HepG2 (cell line): Measurements from ENCODE around the gene IQSEC1. TPM values are rescaled to one million over a fixed set of nuclear protein-coding genes. Genes with fewer than 3 reads are reported as not detected.

Experiments used
- ARHGAP35 ChIP-seq: sonication (generic); formaldehyde crosslinking; IDR thresholded peaks from 2 replicates; pipeline ENCODE4 v1.9.0; 2022; ENCODE audit warnings: mild to moderate bottlenecking, inconsistent platforms, moderate library complexity, missing genetic modification reagents, borderline replicate concordance
- ATAD3A ChIP-seq: sonication (generic); formaldehyde crosslinking; IDR thresholded peaks from 2 replicates; pipeline ENCODE4 v1.4.0; 2020; ENCODE audit warnings: missing genetic modification reagents
- ATF2 ChIP-seq: sonication (generic); formaldehyde crosslinking; IDR thresholded peaks from 2 replicates; pipeline ENCODE4 v1.4.0; 2020; ENCODE audit warnings: missing genetic modification reagents
- ATF3 ChIP-seq: sonication (generic); formaldehyde crosslinking; IDR thresholded peaks from 2 replicates; pipeline ENCODE4 v1.4.0; 2020; ENCODE audit warnings: missing genetic modification reagents
- ELF1 ChIP-seq: sonication (generic); formaldehyde crosslinking; IDR thresholded peaks from 2 replicates; pipeline ENCODE4 v1.4.0; 2020; ENCODE audit warnings: missing genetic modification reagents
- EZH2 ChIP-seq: conservative IDR thresholded peaks from 2 replicates; pipeline ENCODE4 v1.6.1; 2012; ENCODE audit warnings: mild to moderate bottlenecking, low read depth, low read length, moderate library complexity
- IRF2 ChIP-seq: IDR thresholded peaks from 2 replicates; pipeline ENCODE4 v1.6.1; 2018; ENCODE audit warnings: missing genetic modification reagents, missing compliant biosample characterization
- KLF15 ChIP-seq: sonication (generic); formaldehyde crosslinking; IDR thresholded peaks from 2 replicates; pipeline ENCODE4 v1.8.1; 2023; ENCODE audit warnings: borderline replicate concordance, mild to moderate bottlenecking, inconsistent platforms, missing genetic modification reagents, mixed read lengths
- KMT2A ChIP-seq: sonication (generic); formaldehyde crosslinking; IDR thresholded peaks from 2 replicates; pipeline ENCODE4 v1.4.0; 2020; ENCODE audit warnings: missing genetic modification reagents
- MAZ ChIP-seq, 2 experiments: sonication (generic) in 1 of 2; formaldehyde crosslinking in 1 of 2; IDR thresholded peaks; 2 replicates each; pipeline versions ENCODE4 v1.5.0 to v1.6.1; 2012 to 2020; ENCODE audit warnings: low read depth in 2 of 2, mild to moderate bottlenecking in 2 of 2, borderline replicate concordance in 1 of 2, improper control_type of control experiment in 1 of 2, low read length in 1 of 2, missing genetic modification reagents in 1 of 2, moderate library complexity in 1 of 2
- NCOA1 ChIP-seq: sonication (generic); formaldehyde crosslinking; IDR thresholded peaks from 2 replicates; pipeline ENCODE4 v1.9.0; 2021; ENCODE audit warnings: missing genetic modification reagents
- NPAS2 ChIP-seq: sonication (generic); formaldehyde crosslinking; IDR thresholded peaks from 2 replicates; pipeline ENCODE4 v1.8.0; 2022; ENCODE audit warnings: mild to moderate bottlenecking, missing genetic modification reagents, borderline replicate concordance
- NR2F1 ChIP-seq, 2 experiments: fragments of 450-650 bp in 1 of 2; formaldehyde crosslinking in 1 of 2; IDR thresholded peaks; 2 replicates each; pipeline versions ENCODE4 v1.5.0 to v1.6.1; 2016 to 2020; ENCODE audit warnings: mild to moderate bottlenecking in 1 of 2, missing compliant biosample characterization in 1 of 2, missing genetic modification reagents in 1 of 2, moderate library complexity in 1 of 2
- ONECUT2 ChIP-seq: sonication (generic); formaldehyde crosslinking; IDR thresholded peaks from 2 replicates; pipeline ENCODE4 v1.4.0; 2020; ENCODE audit warnings: missing genetic modification reagents
- SIN3A ChIP-seq: IDR thresholded peaks from 2 replicates; pipeline ENCODE4 v1.6.1; 2011; ENCODE audit warnings: low read depth, mild to moderate bottlenecking, control low read depth, low read length, borderline replicate concordance
- UBTF ChIP-seq: sonication (generic); formaldehyde crosslinking; IDR thresholded peaks from 2 replicates; pipeline ENCODE4 v1.4.0; 2020; ENCODE audit warnings: mild to moderate bottlenecking, missing genetic modification reagents
- YEATS2 ChIP-seq: sonication (generic); formaldehyde crosslinking; IDR thresholded peaks from 2 replicates; pipeline ENCODE4 v1.4.0; 2020; ENCODE audit warnings: missing genetic modification reagents, borderline replicate concordance
- ZBTB26 ChIP-seq: IDR thresholded peaks from 2 replicates; pipeline ENCODE4 v1.6.1; 2016; ENCODE audit warnings: missing compliant biosample characterization, missing genetic modification reagents, borderline replicate concordance
- ZBTB8A ChIP-seq: sonication (generic); formaldehyde crosslinking; IDR thresholded peaks from 2 replicates; pipeline ENCODE4 v1.4.0; 2020; ENCODE audit warnings: mild to moderate bottlenecking, low read depth, missing genetic modification reagents, borderline replicate concordance
- ZNF10 ChIP-seq: sonication (generic); formaldehyde crosslinking; IDR thresholded peaks from 2 replicates; pipeline ENCODE4 v1.4.0; 2020; ENCODE audit warnings: mild to moderate bottlenecking, low read depth, missing genetic modification reagents, borderline replicate concordance
- ZNF792 ChIP-seq: IDR thresholded peaks from 2 replicates; pipeline ENCODE4 v1.6.1; 2016
- ZNF891 ChIP-seq: sonication (generic); formaldehyde crosslinking; IDR thresholded peaks from 2 replicates; pipeline ENCODE4 v1.5.0; 2020; ENCODE audit warnings: mild to moderate bottlenecking, missing genetic modification reagents
- polyA plus RNA-seq, 8 experiments: library from polyadenylated mRNA; depleted of rRNA in 3 of 8; stranded (reverse) in 7 of 8; unstranded in 1 of 8; fragments of >200 nt; fragmentation: Illumina TruSeq in 4 of 8; extraction: Trizol in 4 of 8; gene quantifications; 2 replicates each; pipeline versions ENCODE4 v1.2.1 to v1.2.3, GENCODE V29; 2011 to 2016; ENCODE audit warnings: low read depth in 4 of 8, missing spikeins in 1 of 8, mixed read lengths in 1 of 8; ENCODE audit not compliant: insufficient read depth in 1 of 8
- total RNA-seq, 5 experiments: library from RNA; depleted of rRNA; stranded (reverse); fragments of >200 nt; fragmentation: Illumina TruSeq; extraction: Trizol; gene quantifications; 2 replicates each; pipeline ENCODE4 v1.2.3, GENCODE V29; 2016; ENCODE audit warnings: low read depth in 1 of 5
- TF ChIP-seq, protein P1 (sequence below): sonication (generic); formaldehyde crosslinking; IDR thresholded peaks from 2 replicates; pipeline ENCODE4 v1.5.1; 2020; ENCODE audit warnings: mild to moderate bottlenecking, missing genetic modification reagents, moderate library complexity

IQSEC1 gene
- total and polyA plus RNA-seq, 2 of the 13 experiments (the other 11 are each of a cell fraction or from before 2014, with no cell fraction given), result 17.4 to 20.2 TPM

DNA sequence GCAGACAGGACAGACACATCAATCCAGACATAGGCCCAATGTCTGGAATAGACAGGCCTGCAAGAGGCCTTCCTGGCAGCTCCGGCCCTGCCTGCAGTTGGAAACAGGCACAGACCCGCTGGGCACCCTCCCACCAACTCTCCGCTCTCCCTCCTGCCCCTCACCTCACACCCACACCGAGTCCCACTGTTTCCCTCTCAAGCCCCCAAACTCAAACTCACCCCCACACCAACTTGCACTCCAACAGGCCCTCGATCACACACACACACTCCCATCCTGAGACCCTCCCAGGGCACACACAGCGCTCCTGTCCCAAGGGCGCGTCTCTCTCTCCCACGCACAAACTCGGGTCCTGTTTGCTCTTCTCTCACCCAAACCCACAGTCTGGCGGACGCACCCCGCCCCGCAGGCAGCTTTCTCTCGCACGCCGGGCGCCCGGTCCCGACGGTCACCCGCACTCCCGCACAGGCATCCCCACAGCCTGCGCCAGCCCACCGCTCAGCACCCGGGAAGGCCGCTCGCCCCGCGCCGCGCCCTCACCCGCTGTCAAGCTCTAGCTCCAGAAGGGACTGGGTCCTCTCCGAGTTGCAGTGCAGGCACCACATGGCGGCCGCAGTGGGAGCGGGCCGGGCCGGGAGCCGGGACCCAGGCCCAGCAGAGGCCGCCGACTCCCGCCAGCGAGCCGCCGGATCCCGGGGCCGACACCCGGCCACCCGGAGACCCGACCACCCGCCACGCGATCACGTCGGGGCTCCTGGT lies 106.2 kb downstream of the IQSEC1 start (continued):
- TF ChIP-seq KMT2A (no peak; the same call in 1 of the 2 replicates), SIN3A (peak; percentile 15; the same call in 1 of the 2 replicates), ZNF10 (CRISPR knock-in tag) (no peak), ATF3 (0 out of 2 replicates have a peak, but pooled peaks have one; percentile 24), ELF1 (no peak), ZNF891 (CRISPR knock-in tag) (no peak; the same call in 1 of the 2 replicates), ZBTB26 (CRISPR knock-in tag) (no peak), ATF2 (CRISPR knock-in tag) (no peak), ONECUT2 (CRISPR knock-in tag) (no peak), YEATS2 (no peak), ATAD3A (no peak), KLF15 (CRISPR knock-in tag) (no peak), EZH2 (no peak), IRF2 (CRISPR knock-in tag) (no peak), ZBTB8A (CRISPR knock-in tag) (no peak), ZNF792 (CRISPR knock-in tag) (no peak), NPAS2 (CRISPR knock-in tag) (no peak), ARHGAP35 (no peak), MAZ (IDR thresholded peaks at IDR 0.05; ENCODE audit: borderline replicate concordance, low read depth, low read length) (no peak), MAZ (CRISPR knock-in tag; IDR thresholded peaks at IDR 0.05; ENCODE audit: low read depth) (peak; percentile 11; the same call in 1 of the 2 replicates), UBTF (peak; percentile 14; the same call in 1 of the 2 replicates), NR2F1 (CRISPR knock-in tag; IDR thresholded peaks at IDR 0.05) (no peak), NCOA1 (no peak)
- TF ChIP-seq, protein P1, sequence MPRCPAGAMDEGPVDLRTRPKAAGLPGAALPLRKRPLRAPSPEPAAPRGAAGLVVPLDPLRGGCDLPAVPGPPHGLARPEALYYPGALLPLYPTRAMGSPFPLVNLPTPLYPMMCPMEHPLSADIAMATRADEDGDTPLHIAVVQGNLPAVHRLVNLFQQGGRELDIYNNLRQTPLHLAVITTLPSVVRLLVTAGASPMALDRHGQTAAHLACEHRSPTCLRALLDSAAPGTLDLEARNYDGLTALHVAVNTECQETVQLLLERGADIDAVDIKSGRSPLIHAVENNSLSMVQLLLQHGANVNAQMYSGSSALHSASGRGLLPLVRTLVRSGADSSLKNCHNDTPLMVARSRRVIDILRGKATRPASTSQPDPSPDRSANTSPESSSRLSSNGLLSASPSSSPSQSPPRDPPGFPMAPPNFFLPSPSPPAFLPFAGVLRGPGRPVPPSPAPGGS (CRISPR knock-in tag), result 0 out of 2 replicates have a peak, but pooled peaks have one; percentile 22
